GM12872 (cell line): ENCODE data around the gene SH3RF3.

ENCODE experiments used
- CTCF ChIP-seq: IDR thresholded peaks from 3 replicates; pipeline ENCODE4 v1.5.1; 2011; ENCODE audit warnings: low read depth, mild to moderate bottlenecking, low read length, moderate library complexity; ENCODE audit not compliant: insufficient read depth

SH3RF3 gene

GRCh38 chr2:109513230-109513629 is 384.2 kb downstream of the SH3RF3 start:
- no peak for TF ChIP-seq CTCF

DNA sequence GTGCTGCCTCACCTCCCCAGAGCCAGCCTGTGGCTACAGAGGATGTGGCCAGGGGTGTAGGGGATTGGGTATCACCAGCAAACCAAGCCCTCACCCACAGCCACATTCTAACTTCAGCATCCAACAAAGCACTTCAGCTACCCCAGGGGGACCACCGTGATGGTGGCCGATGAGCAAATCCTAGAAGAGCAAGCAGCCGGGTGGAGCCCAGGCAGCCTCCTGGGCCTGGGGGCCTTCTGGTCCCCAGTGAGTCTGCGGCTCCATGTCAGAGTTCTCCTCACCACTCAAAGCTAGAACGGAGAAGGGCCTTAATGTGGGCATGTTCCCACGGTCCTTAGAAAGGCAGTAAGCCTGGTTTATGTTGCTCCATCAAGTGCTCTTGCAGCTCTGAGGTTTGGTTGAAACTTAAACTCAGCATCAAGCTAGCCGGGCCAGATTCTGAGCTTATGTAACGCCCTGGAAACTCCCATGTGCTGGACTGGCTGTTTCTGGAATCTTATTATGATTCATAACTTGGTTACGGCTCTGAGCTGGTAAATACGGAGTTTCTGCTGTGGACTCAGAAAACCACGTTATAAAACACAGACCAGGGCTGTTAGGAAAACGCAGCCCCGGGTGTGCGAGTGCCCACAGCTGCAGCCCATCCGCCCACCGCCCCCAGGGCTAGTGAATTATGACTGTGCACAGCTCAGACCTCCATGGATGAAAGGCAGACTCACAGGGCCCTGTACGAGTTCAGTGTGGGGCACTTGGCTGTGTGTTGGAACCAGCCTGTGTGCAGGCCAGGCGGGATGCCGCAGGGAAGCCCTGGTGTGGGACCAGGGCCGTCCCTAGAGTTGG is 385.0 kb downstream of the SH3RF3 start:
- TF ChIP-seq CTCF, result no peak

- TF ChIP-seq CTCF, result no peak
Observed at GRCh38 chr2:109514857-109515256, 385.9 kb downstream of the SH3RF3 start.

GRCh38 chr2:109516445-109517117 is 387.6 kb downstream of the SH3RF3 start:
- TF ChIP-seq CTCF, result peak; percentile 43; the same call in 2 of the 3 replicates

DNA sequence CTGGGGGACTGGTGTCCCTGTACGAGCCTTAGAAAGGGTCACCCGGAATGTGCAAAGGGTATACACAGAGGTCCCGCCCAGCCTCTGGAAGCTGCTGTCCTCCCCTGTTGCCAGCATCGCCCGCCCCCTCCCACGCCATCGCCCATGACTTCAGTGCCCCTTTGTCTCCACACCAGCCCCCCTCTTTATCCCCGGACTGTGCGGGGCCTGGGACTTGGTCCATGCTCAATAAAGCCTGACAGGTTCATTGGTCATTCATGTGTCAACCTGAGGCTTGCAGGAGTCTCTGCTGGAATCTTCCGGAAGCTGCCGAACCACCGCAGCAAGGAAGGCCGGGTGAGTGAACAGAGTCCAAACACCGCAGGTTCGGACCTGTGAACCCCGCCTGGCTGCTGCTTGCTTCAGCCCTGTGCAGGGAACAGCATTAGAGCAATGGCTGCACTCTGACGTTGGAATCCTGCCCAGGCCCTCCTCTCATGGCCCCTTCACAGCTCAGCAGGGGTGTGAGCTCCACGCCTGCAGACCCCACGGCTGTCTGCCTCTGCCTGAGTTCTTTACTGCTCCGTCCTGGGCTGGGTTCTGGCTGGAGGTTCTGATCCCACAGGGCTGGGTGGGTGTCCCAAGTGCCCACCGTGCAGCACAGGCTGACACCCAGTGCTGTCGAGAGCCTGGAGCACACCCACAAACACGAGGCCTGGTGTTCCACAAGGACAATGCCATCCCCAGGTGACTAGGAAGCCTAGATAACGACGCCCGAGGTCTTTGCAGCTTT is 388.3 kb downstream of the SH3RF3 start:
- TF ChIP-seq CTCF, result no peak

GRCh38 chr2:109519513-109519912 is 390.5 kb downstream of the SH3RF3 start:
- TF ChIP-seq CTCF, result no peak
